Endometrial microvascular endothelial cells (primary cell): ENCODE measurements around the gene CRACR2A. TPM values are rescaled to one million over a fixed set of nuclear protein-coding genes. Genes with fewer than 3 reads are reported as not detected.

Experiments
- in situ Hi-C: cut with HindIII; loops from 2 replicates; pipeline ENCODE4 v1.10.0; 2017; ENCODE audit warnings: low sequenced_read_pairs, low pct_unique_long_range_greater_than_20kb; ENCODE audit errors: inconsistent ontology term
- total RNA-seq: library from RNA; depleted of rRNA; stranded (reverse); fragments of >200 nt; gene quantifications from one replicate; pipeline ENCODE4 v1.2.3, GENCODE V29; 2015; ENCODE audit errors: inconsistent ontology term

The CRACR2A gene
- total RNA-seq, 1 donor from 2014 or later: 16.0 TPM

- in situ Hi-C loops: no loop called here
Measured at GRCh38 chr12:3727877-3728632, 24.9 kb downstream of the CRACR2A start.

GRCh38 chr12:3727354-3727753, 25.6 kb downstream of the CRACR2A start:
- in situ Hi-C loops: no loop called here

GRCh38 chr12:3726456-3726855, 26.5 kb downstream of the CRACR2A start:
- in situ Hi-C loops: no loop called here

- in situ Hi-C loops: no loop called here
Measured at GRCh38 chr12:3725388-3726115, 27.4 kb downstream of the CRACR2A start.

GRCh38 chr12:3723916-3724805, 28.7 kb downstream of the CRACR2A start:
- in situ Hi-C loops: no loop called here

- in situ Hi-C loops: no loop called here
Measured at GRCh38 chr12:3722368-3722767, 30.5 kb downstream of the CRACR2A start.

- in situ Hi-C loops: no loop called here
Measured at GRCh38 chr12:3720772-3721171, 32.1 kb downstream of the CRACR2A start.

- in situ Hi-C loops: no loop called here
Measured at GRCh38 chr12:3718100-3718499, 34.8 kb downstream of the CRACR2A start.

GRCh38 chr12:3717283-3717898, 35.5 kb downstream of the CRACR2A start:
- in situ Hi-C loops: no loop called here

- in situ Hi-C loops: no loop called here
Measured at GRCh38 chr12:3715999-3716398, 36.9 kb downstream of the CRACR2A start.

- in situ Hi-C loops: no loop called here
Measured at GRCh38 chr12:3713947-3714346, 39.0 kb downstream of the CRACR2A start.

GRCh38 chr12:3713483-3713882, 39.4 kb downstream of the CRACR2A start:
- in situ Hi-C loops: no loop called here

GRCh38 chr12:3712209-3712992, 40.5 kb downstream of the CRACR2A start:
- in situ Hi-C loops: no loop called here

- in situ Hi-C loops: no loop called here
Measured at GRCh38 chr12:3705354-3705675, 47.6 kb downstream of the CRACR2A start.

- in situ Hi-C loops: no loop called here
Measured at GRCh38 chr12:3704512-3705353, 48.2 kb downstream of the CRACR2A start.

- in situ Hi-C loops: no loop called here
Measured at GRCh38 chr12:3700861-3701260, 52.0 kb downstream of the CRACR2A start.

GRCh38 chr12:3698218-3698974, 54.5 kb downstream of the CRACR2A start:
- in situ Hi-C loops: no loop called here
